OCI-LY7 (cell line): ENCODE results near the gene PTPRM.

Experiments
- EZH2phosphoT487 ChIP-seq: fragments of 200-600 bp; sonication (generic); IDR thresholded peaks from 2 replicates; pipeline ENCODE4 v1.6.1; 2018; ENCODE audit warnings: low read depth, borderline replicate concordance, mild to moderate bottlenecking, mixed run types, antibody characterized with exemption, low read length, moderate library complexity, mixed read lengths
- TF ChIP-seq, protein P1 (sequence below): fragments of 200-600 bp; sonication (generic); conservative IDR thresholded peaks from 2 replicates; pipeline ENCODE4 v1.5.1; 2014; ENCODE audit warnings: mild to moderate bottlenecking, antibody characterized with exemption, low read length, moderate library complexity, mixed read lengths

DNA sequence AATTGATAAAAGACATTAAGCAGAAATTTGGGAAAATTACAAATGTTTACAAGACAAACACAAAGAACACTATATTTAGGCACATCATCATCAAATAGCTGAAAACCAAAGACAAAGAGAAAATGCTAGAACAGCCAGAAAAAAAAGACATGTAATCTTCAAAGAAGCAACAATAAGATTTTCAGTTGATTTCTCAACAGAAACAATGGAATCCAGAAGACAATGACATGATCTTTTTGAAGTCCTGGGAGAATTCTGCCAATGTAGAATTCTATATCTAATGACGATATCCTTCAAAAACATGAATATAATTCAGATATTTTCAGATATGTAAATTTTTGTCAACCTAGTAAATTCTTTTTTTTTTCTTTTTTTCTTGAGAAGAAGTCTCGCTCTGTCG lies 179.0 kb downstream of the PTPRM start:
- TF ChIP-seq, protein P1, sequence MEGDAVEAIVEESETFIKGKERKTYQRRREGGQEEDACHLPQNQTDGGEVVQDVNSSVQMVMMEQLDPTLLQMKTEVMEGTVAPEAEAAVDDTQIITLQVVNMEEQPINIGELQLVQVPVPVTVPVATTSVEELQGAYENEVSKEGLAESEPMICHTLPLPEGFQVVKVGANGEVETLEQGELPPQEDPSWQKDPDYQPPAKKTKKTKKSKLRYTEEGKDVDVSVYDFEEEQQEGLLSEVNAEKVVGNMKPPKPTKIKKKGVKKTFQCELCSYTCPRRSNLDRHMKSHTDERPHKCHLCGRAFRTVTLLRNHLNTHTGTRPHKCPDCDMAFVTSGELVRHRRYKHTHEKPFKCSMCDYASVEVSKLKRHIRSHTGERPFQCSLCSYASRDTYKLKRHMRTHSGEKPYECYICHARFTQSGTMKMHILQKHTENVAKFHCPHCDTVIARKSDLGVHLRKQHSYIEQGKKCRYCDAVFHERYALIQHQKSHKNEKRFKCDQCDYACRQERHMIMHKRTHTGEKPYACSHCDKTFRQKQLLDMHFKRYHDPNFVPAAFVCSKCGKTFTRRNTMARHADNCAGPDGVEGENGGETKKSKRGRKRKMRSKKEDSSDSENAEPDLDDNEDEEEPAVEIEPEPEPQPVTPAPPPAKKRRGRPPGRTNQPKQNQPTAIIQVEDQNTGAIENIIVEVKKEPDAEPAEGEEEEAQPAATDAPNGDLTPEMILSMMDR: no peak
- no peak for TF ChIP-seq EZH2phosphoT487
